ENCODE measurements around the gene NELFE.
A peak's percentile ranks its signal among the peaks of the same experiment; 100 is the strongest.

The NELFE gene

GRCh38 chr6:31972709-31973350 lies 14.1 kb upstream of the NELFE start:
- DNase-seq (ENCODE audit: low spot score): no peak

GRCh38 chr6:31971993-31972708 lies 13.4 kb upstream of the NELFE start, which contains the start of gene DXO:
DXO (minus strand) TSS chr6:31972138; CDS start chr6:31971675, 463 bp downstream.
- DNase-seq (ENCODE audit: low spot score): peak; percentile 96

GRCh38 chr6:31971279-31971992 lies 12.7 kb upstream of the NELFE start:
- DNase-seq (ENCODE audit: low spot score): no peak

GRCh38 chr6:31970604-31971271 lies 12.0 kb upstream of the NELFE start:
- DNase-seq (ENCODE audit: low spot score): no peak

GRCh38 chr6:31969712-31970603 lies 11.2 kb upstream of the NELFE start:
- no peak for DNase-seq (ENCODE audit: low spot score)

- no peak for DNase-seq (ENCODE audit: low spot score)
Measured at GRCh38 chr6:31968791-31969711, 10.3 kb upstream of the NELFE start.

- no peak for DNase-seq (ENCODE audit: low spot score)
Measured at GRCh38 chr6:31968326-31968725, 9.6 kb upstream of the NELFE start.

- no peak for DNase-seq (ENCODE audit: low spot score)
Measured at GRCh38 chr6:31967926-31968320, 9.2 kb upstream of the NELFE start.

- DNase-seq (ENCODE audit: low spot score): no peak
Measured at GRCh38 chr6:31966997-31967925, 8.5 kb upstream of the NELFE start.

- no peak for DNase-seq (ENCODE audit: low spot score)
Measured at GRCh38 chr6:31966506-31966905, 7.7 kb upstream of the NELFE start.

- no peak for DNase-seq (ENCODE audit: low spot score)
Measured at GRCh38 chr6:31965700-31966099, 6.9 kb upstream of the NELFE start.

- no peak for DNase-seq (ENCODE audit: low spot score)
Measured at GRCh38 chr6:31963921-31964320, 5.2 kb upstream of the NELFE start.

- no peak for DNase-seq (ENCODE audit: low spot score)
Measured at GRCh38 chr6:31961616-31962015, 2.8 kb upstream of the NELFE start.

- DNase-seq (ENCODE audit: low spot score): no peak
Measured at GRCh38 chr6:31958412-31958740, 395 bp downstream of the NELFE start.

- no peak for DNase-seq (ENCODE audit: low spot score)
Measured at GRCh38 chr6:31956796-31957195, 2.0 kb downstream of the NELFE start.

- DNase-seq (ENCODE audit: low spot score): no peak
Measured at GRCh38 chr6:31954511-31954910, 4.3 kb downstream of the NELFE start.

GRCh38 chr6:31952890-31953289 lies 5.9 kb downstream of the NELFE start:
- DNase-seq (ENCODE audit: low spot score): no peak

GRCh38 chr6:31952140-31952805 lies 6.5 kb downstream of the NELFE start:
- peak; percentile 61 for DNase-seq (ENCODE audit: low spot score)
